ENCODE results near the gene TNNT2. TPM values are rescaled to one million over a fixed set of nuclear protein-coding genes. Genes with fewer than 3 reads are reported as not detected.

TNNT2 gene
- total RNA-seq, 1 experiment from 2014 or later = not detected

GRCh38 chr1:201395936-201396335 is 18.5 kb upstream of the TNNT2 start:
- POLR2A ChIA-PET = no interaction called here

GRCh38 chr1:201394591-201394990 is 17.1 kb upstream of the TNNT2 start:
- Histone ChIP-seq H3K4me3 (ENCODE audit: low read depth in 2 of 2, low read length in 2 of 2) (no peak overlapping the region), H3K4me1 (ENCODE audit: control insufficient read depth, insufficient read depth, low read length) (no peaks in the 10 kb centered on the region), H3K36me3 (ENCODE audit: control insufficient read depth, insufficient read depth, low read length) (0 out of 2 replicates have a peak, but pooled peaks cover 2% of the 10 kb centered on the region), H3K27ac (ENCODE audit: low read length) (no peak overlapping the region), H3K27me3 (ENCODE audit: control insufficient read depth, insufficient read depth, low read length) (no peaks in the 10 kb centered on the region; the same call in 1 of the 2 replicates), H3K9me3 (ENCODE audit: control insufficient read depth, insufficient read depth, low read depth, low read length) (no peaks in the 10 kb centered on the region)
- intact Hi-C loops (cut with micrococcal nuclease; ENCODE audit: unreplicated experiment) = no loop called here
- ATAC-seq = no peak
- CTCF ChIA-PET = interaction anchor here (1.0 kb wide), 1 partner anchor 9 kb away, joined by 3 read pairs; no protein-coding TSS in a partner anchor
- POLR2A ChIA-PET = no interaction called here
- no peak for DNase-seq (ENCODE audit: low read depth, low spot score)
- TF ChIP-seq CTCF (IDR thresholded peaks at IDR 0.05) (no peak), POLR2AphosphoS5 (IDR thresholded peaks at IDR 0.05; ENCODE audit: low read depth, low read length) (no peak), SIN3A (IDR thresholded peaks at IDR 0.05; ENCODE audit: borderline replicate concordance, insufficient read depth, low read depth, low read length) (no peak), REST (IDR thresholded peaks at IDR 0.05; ENCODE audit: insufficient read depth in 1 of 2, low read depth in 2 of 2, low read length in 1 of 2) (no peak), TCF7L2 (IDR thresholded peaks at IDR 0.05; ENCODE audit: low read depth, low read length) (no peak)
- in situ Hi-C loops (cut with HindIII; ENCODE audit: low pct_unique_long_range_greater_than_20kb, low sequenced_read_pairs) = no loop called here
- no TSS peak for BruUV-seq (replicated peaks)

More at GRCh38 chr1:201395936-201396335, 18.5 kb upstream of the TNNT2 start:
- H3K27me3 ChIP-seq (ENCODE audit: control insufficient read depth, insufficient read depth, low read length) = peaks cover 5% of the 10 kb centered on the region; the same call in 1 of the 2 replicates
- no peak overlapping the region for H3K4me3 ChIP-seq (ENCODE audit: low read depth in 2 of 2, low read length in 2 of 2)
- in situ Hi-C loops (cut with HindIII; ENCODE audit: low pct_unique_long_range_greater_than_20kb, low sequenced_read_pairs) (no loop called here), intact Hi-C loops (cut with micrococcal nuclease; ENCODE audit: unreplicated experiment) (no loop called here)
- no peak overlapping the region for H3K27ac ChIP-seq (ENCODE audit: low read length)
- DNase-seq (ENCODE audit: low read depth, low spot score) (no peak), ATAC-seq (no peak)
- no peaks in the 10 kb centered on the region for H3K4me1 ChIP-seq (ENCODE audit: control insufficient read depth, insufficient read depth, low read length)
- no peaks in the 10 kb centered on the region for H3K9me3 ChIP-seq (ENCODE audit: control insufficient read depth, insufficient read depth, low read depth, low read length)
- 0 out of 2 replicates have a peak, but pooled peaks cover 2% of the 10 kb centered on the region for H3K36me3 ChIP-seq (ENCODE audit: control insufficient read depth, insufficient read depth, low read length)
- no TSS peak for BruUV-seq (replicated peaks)
- TF ChIP-seq CTCF (IDR thresholded peaks at IDR 0.05) (no peak), TCF7L2 (IDR thresholded peaks at IDR 0.05; ENCODE audit: low read depth, low read length) (no peak), REST (IDR thresholded peaks at IDR 0.05; ENCODE audit: insufficient read depth in 1 of 2, low read depth in 2 of 2, low read length in 1 of 2) (no peak), SIN3A (IDR thresholded peaks at IDR 0.05; ENCODE audit: borderline replicate concordance, insufficient read depth, low read depth, low read length) (no peak), POLR2AphosphoS5 (IDR thresholded peaks at IDR 0.05; ENCODE audit: low read depth, low read length) (no peak)
- CTCF ChIA-PET = no interaction called here

Data from Panc1 (cell line).